GM18508 (cell line): ENCODE data around the gene ZNF536.

Source experiments
- ATAC-seq: cut with Tn5 transposase; IDR thresholded peaks from one replicate; pipeline ENCODE4 v1.9.1; 2021; ENCODE audit warnings: moderate number of reproducible peaks; ENCODE audit not compliant: insufficient read depth, unreplicated experiment

Gene ZNF536

GRCh38 chr19:30590596-30591229 lies 218.5 kb downstream of the ZNF536 start:
- no peak for ATAC-seq

GRCh38 chr19:30593356-30593755 lies 221.2 kb downstream of the ZNF536 start:
- no peak for ATAC-seq

GRCh38 chr19:30593975-30594745 lies 222.0 kb downstream of the ZNF536 start:
- ATAC-seq: no peak

GRCh38 chr19:30596268-30596667 lies 224.1 kb downstream of the ZNF536 start:
- ATAC-seq: no peak

GRCh38 chr19:30596813-30597399 lies 224.7 kb downstream of the ZNF536 start:
- no peak for ATAC-seq

GRCh38 chr19:30598688-30599087 lies 226.5 kb downstream of the ZNF536 start:
- no peak for ATAC-seq

- ATAC-seq: no peak
These were observed 230.6 kb downstream of the ZNF536 start for GRCh38 chr19:30602661-30603350.

GRCh38 chr19:30604657-30605056 lies 232.5 kb downstream of the ZNF536 start:
- ATAC-seq: no peak

GRCh38 chr19:30605333-30605732 lies 233.1 kb downstream of the ZNF536 start:
- no peak for ATAC-seq

- no peak for ATAC-seq
These were observed 234.2 kb downstream of the ZNF536 start for GRCh38 chr19:30606114-30607050.
